Ascending aorta (tissue), 2 donors: ENCODE data around the gene ZNF653. TPM values are rescaled to one million over a fixed set of nuclear protein-coding genes. Genes with fewer than 3 reads are reported as not detected.

Experiments used
- DNase-seq, 2 donors: peaks; one replicate each; pipeline ENCODE4 v3.0.0-alpha.2; 2019; ENCODE audit warnings: low spot score in 2 of 2
- H3K27ac ChIP-seq, 2 donors: fragments of 200-600 bp; sonication (generic); one replicate each; pipeline ENCODE4 v1.5.1; 2016 to 2017; ENCODE audit warnings: mild to moderate bottlenecking in 1 of 2
- H3K27me3 ChIP-seq: fragments of 200-600 bp; sonication (generic); one replicate; pipeline ENCODE4 v1.5.1; 2017
- H3K36me3 ChIP-seq, 2 donors: fragments of 200-600 bp; sonication (generic); one replicate each; pipeline ENCODE4 v1.5.1; 2016
- H3K4me1 ChIP-seq, 2 donors: fragments of 200-600 bp; sonication (generic); one replicate each; pipeline ENCODE4 v1.5.1; 2016 to 2017; ENCODE audit warnings: mild to moderate bottlenecking in 1 of 2
- H3K4me3 ChIP-seq, 2 donors: fragments of 200-600 bp; sonication (generic); one replicate each; pipeline ENCODE4 v1.5.1; 2016 to 2017; ENCODE audit warnings: mild to moderate bottlenecking in 1 of 2
- H3K9me3 ChIP-seq, 2 donors: fragments of 200-600 bp; sonication (generic); one replicate each; pipeline ENCODE4 v1.5.1; 2016
- intact Hi-C: fragments of 100-400 bp; cut with DNase I; formaldehyde crosslinking; loops from one replicate; pipeline ENCODE4 v1.15.1; 2023
- total RNA-seq: library from RNA; depleted of rRNA; stranded (reverse); fragments of >200 nt; gene quantifications from one replicate; pipeline ENCODE4 v1.1.0, GENCODE V29; 2016
- TF ChIP-seq, protein P1 (sequence below), 3 experiments: fragments of 200-600 bp in 2 of 3; fragments of 450-650 bp in 1 of 3; sonication (generic) in 2 of 3; IDR thresholded peaks; one replicate each; pipeline ENCODE4 v1.5.1; 2016 to 2019; ENCODE audit warnings: antibody characterized with exemption in 3 of 3, mild to moderate bottlenecking in 1 of 3, moderate library complexity in 1 of 3

Gene ZNF653
- total RNA-seq, 1 donor from 2014 or later, result 7.6 TPM

DNA sequence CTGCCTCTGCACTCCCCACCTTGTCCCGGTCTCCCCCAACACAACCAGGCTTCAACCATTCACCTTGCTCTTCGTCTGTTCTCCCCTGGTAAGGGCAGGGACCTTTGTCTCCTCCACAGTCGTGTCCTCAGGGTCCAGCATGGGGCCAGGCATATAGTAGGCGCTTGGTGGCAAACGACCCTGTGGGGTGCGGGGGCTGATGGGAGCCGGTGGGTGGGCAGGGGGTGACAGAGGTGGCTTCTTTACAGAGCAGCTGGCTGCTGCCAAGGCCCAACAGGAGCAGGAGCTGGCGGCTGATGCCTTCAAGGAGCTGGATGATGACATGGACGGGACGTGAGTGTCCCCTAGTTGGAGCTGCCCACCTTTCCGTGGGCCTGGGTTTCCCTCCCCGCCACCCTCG, 60.5 kb downstream of the ZNF653 start:
- Histone ChIP-seq H3K4me1 (no peaks in the 10 kb centered on the region), H3K27ac (no peak overlapping the region), H3K27me3 (no peaks in the 10 kb centered on the region), H3K4me3 (no peak overlapping the region), H3K36me3 (peaks cover 69 to 93% of the 10 kb centered on the region in 2 donors), H3K9me3 (no peaks in the 10 kb centered on the region)
- intact Hi-C loops, result no loop called here
- no peak for DNase-seq
- TF ChIP-seq, protein P1, sequence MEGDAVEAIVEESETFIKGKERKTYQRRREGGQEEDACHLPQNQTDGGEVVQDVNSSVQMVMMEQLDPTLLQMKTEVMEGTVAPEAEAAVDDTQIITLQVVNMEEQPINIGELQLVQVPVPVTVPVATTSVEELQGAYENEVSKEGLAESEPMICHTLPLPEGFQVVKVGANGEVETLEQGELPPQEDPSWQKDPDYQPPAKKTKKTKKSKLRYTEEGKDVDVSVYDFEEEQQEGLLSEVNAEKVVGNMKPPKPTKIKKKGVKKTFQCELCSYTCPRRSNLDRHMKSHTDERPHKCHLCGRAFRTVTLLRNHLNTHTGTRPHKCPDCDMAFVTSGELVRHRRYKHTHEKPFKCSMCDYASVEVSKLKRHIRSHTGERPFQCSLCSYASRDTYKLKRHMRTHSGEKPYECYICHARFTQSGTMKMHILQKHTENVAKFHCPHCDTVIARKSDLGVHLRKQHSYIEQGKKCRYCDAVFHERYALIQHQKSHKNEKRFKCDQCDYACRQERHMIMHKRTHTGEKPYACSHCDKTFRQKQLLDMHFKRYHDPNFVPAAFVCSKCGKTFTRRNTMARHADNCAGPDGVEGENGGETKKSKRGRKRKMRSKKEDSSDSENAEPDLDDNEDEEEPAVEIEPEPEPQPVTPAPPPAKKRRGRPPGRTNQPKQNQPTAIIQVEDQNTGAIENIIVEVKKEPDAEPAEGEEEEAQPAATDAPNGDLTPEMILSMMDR (IDR thresholded peaks at IDR 0.05), result no peak

DNA sequence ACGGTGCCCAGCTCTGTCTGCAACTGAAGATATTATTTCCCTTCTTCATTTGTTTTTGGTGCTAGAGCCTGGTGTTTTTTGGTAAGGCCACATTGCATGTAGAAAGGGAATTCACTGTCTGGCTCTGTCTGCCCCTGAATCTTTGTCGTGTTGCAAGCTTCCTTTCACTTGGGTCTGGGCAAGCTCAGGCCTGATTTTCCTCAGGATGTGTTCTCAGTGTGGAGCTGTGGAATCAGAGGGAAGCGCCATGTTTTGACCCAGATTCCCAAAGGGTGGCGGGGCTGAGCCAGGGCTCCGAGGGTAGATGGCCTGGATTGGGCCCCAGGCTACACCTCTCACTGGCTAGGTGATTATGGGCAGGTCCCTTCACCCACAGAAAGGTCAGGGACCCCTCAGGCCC, 61.6 kb downstream of the ZNF653 start:
- no peak for DNase-seq
- no peaks in the 10 kb centered on the region for H3K27me3 ChIP-seq
- no peaks in the 10 kb centered on the region for H3K9me3 ChIP-seq
- H3K27ac ChIP-seq, result no peak overlapping the region
- H3K36me3 ChIP-seq, result peaks cover 69 to 91% of the 10 kb centered on the region in 2 donors
- intact Hi-C loops, result no loop called here
- TF ChIP-seq, protein P1 (IDR thresholded peaks at IDR 0.05), result no peak
- no peaks in the 10 kb centered on the region for H3K4me1 ChIP-seq
- H3K4me3 ChIP-seq, result no peak overlapping the region

DNA sequence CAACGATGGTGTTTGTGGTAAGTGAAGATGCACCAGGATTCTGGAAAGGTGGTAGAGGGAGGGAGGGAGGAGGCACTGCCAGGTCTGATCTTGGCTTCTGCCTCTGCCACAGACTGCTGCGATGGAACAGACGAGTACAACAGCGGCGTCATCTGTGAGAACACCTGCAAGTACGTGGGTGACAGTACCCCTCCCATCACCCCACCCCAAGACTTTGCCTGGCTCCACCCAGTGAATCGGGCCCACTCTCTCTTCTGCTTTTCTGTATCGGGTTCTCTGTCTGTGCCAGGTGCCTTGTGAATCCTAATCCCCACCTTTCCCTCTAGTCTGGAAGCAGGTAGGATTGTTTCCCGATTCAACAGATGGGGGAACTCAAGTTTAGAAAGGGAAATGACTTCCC, 67.7 kb downstream of the ZNF653 start:
- intact Hi-C loops, result no loop called here
- no peaks in the 10 kb centered on the region for H3K27me3 ChIP-seq

DNA sequence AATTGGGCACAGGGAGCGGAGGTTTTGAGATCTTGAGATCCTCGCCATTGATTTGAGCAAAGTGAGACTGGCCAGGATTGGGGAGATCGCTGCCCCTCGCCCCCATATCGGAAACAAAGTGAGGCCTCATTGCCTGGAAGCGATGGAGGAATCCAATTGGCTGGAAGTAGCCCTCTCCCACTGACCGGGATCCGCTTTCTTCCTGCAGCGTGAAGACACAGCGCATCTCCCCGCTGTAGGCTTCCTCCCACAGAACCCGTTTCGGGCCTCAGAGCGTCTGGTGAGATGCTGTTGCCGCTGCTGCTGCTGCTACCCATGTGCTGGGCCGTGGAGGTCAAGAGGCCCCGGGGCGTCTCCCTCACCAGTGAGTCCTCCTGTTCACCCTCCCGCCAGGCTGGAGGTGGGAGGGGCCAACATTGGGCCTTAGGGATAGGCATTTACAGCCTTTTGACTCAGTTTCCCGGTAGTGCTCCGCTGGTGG, 69.8 kb downstream of the ZNF653 start:
- H3K9me3 ChIP-seq, result no peaks in the 10 kb centered on the region
- peaks cover 28 to 29% of the 10 kb centered on the region in 2 donors for H3K36me3 ChIP-seq
- DNase-seq, result no peak
- H3K27ac ChIP-seq, result peak overlapping the region; percentile 26 to 46
- TF ChIP-seq, protein P1 (IDR thresholded peaks at IDR 0.05), result no peak
- intact Hi-C loops, result loop anchor here (1.0 to 2.0 kb wide), 5 partner anchors 14 to 90 kb away; partner anchors contain the start of genes CCDC159, SWSAP1, TMEM205 and ZNF653
- H3K27me3 ChIP-seq, result no peaks in the 10 kb centered on the region
- H3K4me3 ChIP-seq, result peak overlapping the region; percentile 82 to 93
- H3K4me1 ChIP-seq, result peaks cover 12 to 14% of the 10 kb centered on the region in 2 donors

More for the DNA sequence above, 67.7 kb downstream of the ZNF653 start:
- H3K4me1 ChIP-seq, result peaks cover 12 to 14% of the 10 kb centered on the region in 2 donors
- H3K4me3 ChIP-seq, result no peak overlapping the region
- no peaks in the 10 kb centered on the region for H3K9me3 ChIP-seq
- DNase-seq, result no peak
- peaks cover 44 to 49% of the 10 kb centered on the region in 2 donors for H3K36me3 ChIP-seq
- no peak overlapping the region for H3K27ac ChIP-seq
- TF ChIP-seq, protein P1 (IDR thresholded peaks at IDR 0.05), result no peak

DNA sequence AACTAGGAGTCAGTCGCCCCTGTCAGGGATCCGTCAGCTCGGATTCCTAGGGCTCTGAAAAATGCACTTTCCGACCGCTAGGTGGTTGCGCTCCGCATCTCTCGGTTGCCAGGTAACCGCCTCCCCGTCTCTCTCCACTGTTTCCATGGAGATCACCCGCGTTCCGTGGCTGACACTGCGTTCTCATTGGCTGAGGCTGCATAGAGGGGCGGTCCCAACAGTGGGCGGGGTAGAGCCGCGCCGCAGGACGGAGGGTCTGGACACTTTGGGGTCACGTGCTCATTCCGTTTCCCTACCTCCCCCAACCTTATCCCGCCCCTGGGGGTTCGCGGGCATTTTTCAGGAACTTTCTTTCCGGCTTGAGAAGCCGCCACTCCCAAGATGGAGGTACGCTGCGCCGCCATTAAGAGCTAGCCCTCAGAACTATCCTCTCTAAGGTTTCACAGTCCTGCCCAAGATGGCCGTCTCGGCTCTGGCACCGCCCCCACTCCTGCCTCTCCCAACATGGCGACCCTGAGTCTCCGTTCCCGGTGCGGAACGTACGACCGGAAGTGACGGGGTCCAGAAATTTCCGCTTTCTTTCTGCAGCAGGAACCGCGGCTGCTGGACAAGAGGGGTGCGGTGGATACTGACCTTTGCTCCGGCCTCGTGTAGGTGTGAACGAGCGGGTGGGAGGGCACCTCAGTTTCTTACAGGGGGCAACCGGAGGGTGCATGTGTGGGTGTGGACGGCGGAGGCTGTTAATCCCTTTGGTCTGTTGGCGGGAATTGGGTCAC, 70.4 kb downstream of the ZNF653 start, which contains the start of the genes ODAD3 and PRKCSH:
TSS of gene ODAD3 (minus strand) at position 65 of the 776 bp plus-strand sequence. CDS start 105 bp downstream, outside the sequence.
TSS of gene PRKCSH (plus strand) at position 579 of the 776 bp plus-strand sequence. CDS start 483 bp downstream, outside the sequence.
- H3K9me3 ChIP-seq, result no peaks in the 10 kb centered on the region
- DNase-seq, result peak; percentile 95 to 99
- peak within 1 kb of the TSS; percentile 73 to 80 for H3K27ac ChIP-seq
- peaks cover 21 to 25% of the 10 kb centered on the region in 2 donors for H3K36me3 ChIP-seq
- H3K27me3 ChIP-seq, result no peaks in the 10 kb centered on the region
- H3K4me3 ChIP-seq, result peak within 1 kb of the TSS; percentile 82 to 93
- intact Hi-C loops, result loop anchor here (1.0 to 2.0 kb wide), 5 partner anchors 13 to 89 kb away; partner anchors contain the start of genes CCDC159, SWSAP1, TMEM205 and ZNF653
- TF ChIP-seq, protein P1 (IDR thresholded peaks at IDR 0.05), result peak; percentile 86 to 97 (median 93)
- H3K4me1 ChIP-seq, result peaks cover 12 to 14% of the 10 kb centered on the region in 2 donors
